Fibroblast of lung (primary cell): ENCODE data around the gene APOA5. TPM values are rescaled to one million over a fixed set of nuclear protein-coding genes. Genes with fewer than 3 reads are reported as not detected.

Experiments used
- DNase-seq, 2 donors: peaks; one replicate each; pipeline versions ENCODE4 v3.0.0 to v3.0.0-alpha.2; 2010; ENCODE audit warnings: low read depth in 2 of 2
- H2AFZ ChIP-seq: 2 replicates; pipeline ENCODE4 v1.5.1; 2012; ENCODE audit warnings: low read length, control low read depth, inconsistent platforms
- H3K27ac ChIP-seq: 2 replicates; pipeline ENCODE4 v1.5.1; 2011; ENCODE audit warnings: low read length, control low read depth; ENCODE audit not compliant: insufficient read depth
- H3K27me3 ChIP-seq: 2 replicates; pipeline ENCODE4 v1.5.1; 2011; ENCODE audit warnings: mild to moderate bottlenecking, low read length; ENCODE audit not compliant: control insufficient read depth, insufficient read depth
- H3K36me3 ChIP-seq: 2 replicates; pipeline ENCODE4 v1.5.1; 2011; ENCODE audit warnings: low read length; ENCODE audit not compliant: control insufficient read depth, insufficient read depth
- H3K4me1 ChIP-seq: 2 replicates; pipeline ENCODE4 v1.5.1; 2011; ENCODE audit warnings: low read length; ENCODE audit not compliant: control insufficient read depth, insufficient read depth; ENCODE audit errors: extremely low read depth
- H3K4me2 ChIP-seq: 2 replicates; pipeline ENCODE4 v1.5.1; 2011; ENCODE audit warnings: low read length, control low read depth; ENCODE audit not compliant: insufficient read depth; ENCODE audit errors: extremely low read depth
- H3K4me3 ChIP-seq, 4 experiments: fragments of 200-600 bp in 1 of 4; sonication (generic) in 1 of 4; replicated peaks in 1 of 4; 2 replicates each; pipeline ENCODE4 v1.5.1; 2011 to 2016; ENCODE audit warnings: low read length in 4 of 4, low read depth in 3 of 4, mild to moderate bottlenecking in 3 of 4, control low read depth in 2 of 4, inconsistent platforms in 1 of 4, mixed read lengths in 1 of 4; ENCODE audit not compliant: insufficient read depth in 1 of 4; ENCODE audit errors: control extremely low read depth in 1 of 4
- H3K79me2 ChIP-seq: 2 replicates; pipeline ENCODE4 v1.5.1; 2012; ENCODE audit warnings: mild to moderate bottlenecking, low read length, inconsistent platforms; ENCODE audit not compliant: control insufficient read depth, insufficient read depth
- H3K9ac ChIP-seq: 2 replicates; pipeline ENCODE4 v1.5.1; 2011; ENCODE audit warnings: mild to moderate bottlenecking, low read length, control low read depth; ENCODE audit not compliant: insufficient read depth
- H3K9me3 ChIP-seq: 2 replicates; pipeline ENCODE4 v1.5.1; 2012; ENCODE audit warnings: low read depth, low read length; ENCODE audit not compliant: control insufficient read depth, insufficient read depth
- H4K20me1 ChIP-seq: 2 replicates; pipeline ENCODE4 v1.5.1; 2011; ENCODE audit warnings: low read length; ENCODE audit not compliant: control insufficient read depth, insufficient read depth; ENCODE audit errors: extremely low read depth
- EZH2 ChIP-seq: IDR thresholded peaks from 2 replicates; pipeline ENCODE4 v1.5.1; 2012; ENCODE audit warnings: low read length, control low read depth, mild to moderate bottlenecking; ENCODE audit errors: missing control alignments
- polyA plus RNA-seq, 2 donors: library from polyadenylated mRNA; depleted of rRNA in 1 of 2; stranded (reverse) in 1 of 2; unstranded in 1 of 2; fragments of >200 nt; gene quantifications; 2 replicates each; pipeline ENCODE4 v1.2.1, GENCODE V29; 2011 to 2012; ENCODE audit warnings: missing spikeins in 1 of 2
- total RNA-seq: library from RNA; depleted of rRNA; stranded (reverse); fragments of >200 nt; gene quantifications from 2 replicates; pipeline ENCODE4 v1.2.1, GENCODE V29; 2014
- TF ChIP-seq, protein P1 (sequence below), 2 donors: IDR thresholded peaks in 1 of 2; conservative IDR thresholded peaks in 1 of 2; 1 replicate in 1 of 2; 2 replicates in 1 of 2; pipeline ENCODE4 v1.5.1; 2011 to 2012; ENCODE audit warnings: low read length in 2 of 2, control low read depth in 1 of 2, inconsistent platforms in 1 of 2, low read depth in 1 of 2, mild to moderate bottlenecking in 1 of 2

APOA5 gene
- total and polyA plus RNA-seq, 2 donors (not counting 1 experiment from before 2014, with no cell fraction given) = not detected

DNA sequence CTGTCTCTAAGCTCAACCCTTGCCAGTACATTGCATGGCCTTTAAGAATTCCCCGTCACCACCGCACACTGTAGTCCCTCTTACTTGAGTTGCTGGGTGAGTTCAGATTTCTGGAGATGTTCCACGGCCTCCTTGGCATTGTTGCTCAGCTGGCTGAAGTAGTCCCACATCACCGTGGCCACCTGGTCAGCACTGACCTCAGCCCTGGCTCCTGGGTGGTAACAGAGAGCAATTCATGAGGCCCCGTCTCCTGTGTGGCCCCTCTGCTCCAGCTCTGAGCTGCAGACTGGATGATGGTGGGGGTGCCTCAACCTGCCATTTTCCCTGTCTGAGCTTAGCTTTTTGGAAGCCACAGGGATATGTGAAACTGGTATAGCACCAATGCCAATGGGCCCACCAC, 30.9 kb upstream of the APOA5 start:
- Histone ChIP-seq H2AFZ (no peak overlapping the region), H3K9me3 (no peaks in the 10 kb centered on the region), H3K4me2 (no peak overlapping the region), H3K27ac (no peak overlapping the region), H3K79me2 (no peaks in the 10 kb centered on the region), H3K36me3 (no peaks in the 10 kb centered on the region), H3K27me3 (peaks cover 5% of the 10 kb centered on the region), H4K20me1 (no peaks in the 10 kb centered on the region), H3K4me1 (no peaks in the 10 kb centered on the region), H3K4me3 (no peak overlapping the region), H3K9ac (no peak overlapping the region)
- DNase-seq = no peak
- TF ChIP-seq EZH2 = no peak
- TF ChIP-seq, protein P1, sequence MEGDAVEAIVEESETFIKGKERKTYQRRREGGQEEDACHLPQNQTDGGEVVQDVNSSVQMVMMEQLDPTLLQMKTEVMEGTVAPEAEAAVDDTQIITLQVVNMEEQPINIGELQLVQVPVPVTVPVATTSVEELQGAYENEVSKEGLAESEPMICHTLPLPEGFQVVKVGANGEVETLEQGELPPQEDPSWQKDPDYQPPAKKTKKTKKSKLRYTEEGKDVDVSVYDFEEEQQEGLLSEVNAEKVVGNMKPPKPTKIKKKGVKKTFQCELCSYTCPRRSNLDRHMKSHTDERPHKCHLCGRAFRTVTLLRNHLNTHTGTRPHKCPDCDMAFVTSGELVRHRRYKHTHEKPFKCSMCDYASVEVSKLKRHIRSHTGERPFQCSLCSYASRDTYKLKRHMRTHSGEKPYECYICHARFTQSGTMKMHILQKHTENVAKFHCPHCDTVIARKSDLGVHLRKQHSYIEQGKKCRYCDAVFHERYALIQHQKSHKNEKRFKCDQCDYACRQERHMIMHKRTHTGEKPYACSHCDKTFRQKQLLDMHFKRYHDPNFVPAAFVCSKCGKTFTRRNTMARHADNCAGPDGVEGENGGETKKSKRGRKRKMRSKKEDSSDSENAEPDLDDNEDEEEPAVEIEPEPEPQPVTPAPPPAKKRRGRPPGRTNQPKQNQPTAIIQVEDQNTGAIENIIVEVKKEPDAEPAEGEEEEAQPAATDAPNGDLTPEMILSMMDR (conservative IDR thresholded peaks at IDR 0.05 in 1 of 2, IDR thresholded peaks at IDR 0.05 in 1 of 2; ENCODE audit: low read depth in 1 of 2, low read length in 2 of 2) = no peak

GRCh38 chr11:116821050-116821918, 29.6 kb upstream of the APOA5 start:
- H3K36me3 ChIP-seq = no peaks in the 10 kb centered on the region
- H3K4me2 ChIP-seq = no peak overlapping the region
- TF ChIP-seq, protein P1 (conservative IDR thresholded peaks at IDR 0.05 in 1 of 2, IDR thresholded peaks at IDR 0.05 in 1 of 2; ENCODE audit: low read depth in 1 of 2, low read length in 2 of 2) = no peak
- TF ChIP-seq EZH2 = no peak
- peaks cover 5% of the 10 kb centered on the region for H3K27me3 ChIP-seq
- H2AFZ ChIP-seq = no peak overlapping the region
- no peak overlapping the region for H3K9ac ChIP-seq
- H4K20me1 ChIP-seq = no peaks in the 10 kb centered on the region
- no peak overlapping the region for H3K27ac ChIP-seq
- DNase-seq = no peak
- no peaks in the 10 kb centered on the region for H3K9me3 ChIP-seq
- H3K4me1 ChIP-seq = no peaks in the 10 kb centered on the region
- H3K79me2 ChIP-seq = no peaks in the 10 kb centered on the region
- H3K4me3 ChIP-seq = no peak overlapping the region

DNA sequence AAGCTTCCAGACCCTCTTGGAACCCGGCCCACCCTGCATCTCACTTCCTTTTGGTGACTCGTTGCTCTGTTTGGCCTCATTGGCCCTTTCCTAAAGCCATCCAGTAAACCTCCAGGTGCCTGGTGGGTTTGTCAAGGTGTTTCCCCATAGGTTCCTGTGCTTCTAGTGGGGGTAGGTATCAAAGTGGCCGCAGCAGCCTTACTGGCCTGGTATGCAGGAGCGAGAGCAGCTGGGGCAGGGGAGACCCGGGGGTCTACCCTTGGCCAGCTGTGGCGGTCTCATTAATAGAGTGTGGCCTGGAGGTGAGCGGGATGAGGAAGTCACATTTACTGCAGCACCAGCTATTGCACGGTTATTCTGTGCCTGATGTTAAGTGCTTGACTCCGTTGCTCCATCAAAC, 27.4 kb upstream of the APOA5 start:
- Histone ChIP-seq H3K27ac (no peak overlapping the region), H3K9ac (no peak overlapping the region), H3K36me3 (no peaks in the 10 kb centered on the region), H3K4me1 (no peaks in the 10 kb centered on the region), H3K4me3 (no peak overlapping the region), H3K79me2 (no peaks in the 10 kb centered on the region), H4K20me1 (no peaks in the 10 kb centered on the region), H3K4me2 (no peak overlapping the region), H3K9me3 (no peaks in the 10 kb centered on the region), H2AFZ (no peak overlapping the region), H3K27me3 (peaks cover 5% of the 10 kb centered on the region)
- no peak for DNase-seq
- no peak for TF ChIP-seq EZH2
- TF ChIP-seq, protein P1 (conservative IDR thresholded peaks at IDR 0.05 in 1 of 2, IDR thresholded peaks at IDR 0.05 in 1 of 2; ENCODE audit: low read depth in 1 of 2, low read length in 2 of 2) = no peak
